Stimulated activated naive CD8-positive, alpha-beta T cell treated with anti-CD3 and anti-CD28 coated beads, Interleukin-15, Interleukin-2, amounts not matched to agents 100 ng/mL and 50 ng/mL, for 24 hours (primary cell): ENCODE data around the gene FRAT1.
"Not testable (repeated sequence)": the region's sequence is repeated elsewhere in the genome, so short reads cannot be mapped to it uniquely, and the experiment has no call there.

Source experiments
- H3K27ac Mint-ChIP-seq: one replicate; pipeline ENCODE4 v1.8.0; 2021; ENCODE audit warnings: mild to moderate bottlenecking, mixed read lengths
- H3K27me3 Mint-ChIP-seq: one replicate; pipeline ENCODE4 v1.8.0; 2021; ENCODE audit warnings: mixed read lengths
- H3K36me3 Mint-ChIP-seq: one replicate; pipeline ENCODE4 v1.8.0; 2021; ENCODE audit warnings: low read depth, mixed read lengths
- H3K4me1 Mint-ChIP-seq: one replicate; pipeline ENCODE4 v1.8.0; 2021; ENCODE audit warnings: low read depth, mixed read lengths
- H3K4me3 Mint-ChIP-seq: one replicate; pipeline ENCODE4 v1.8.0; 2021; ENCODE audit warnings: mild to moderate bottlenecking, mixed read lengths
- H3K9me3 Mint-ChIP-seq: one replicate; pipeline ENCODE4 v1.8.0; 2021; ENCODE audit warnings: mixed read lengths

FRAT1 gene, protein sequence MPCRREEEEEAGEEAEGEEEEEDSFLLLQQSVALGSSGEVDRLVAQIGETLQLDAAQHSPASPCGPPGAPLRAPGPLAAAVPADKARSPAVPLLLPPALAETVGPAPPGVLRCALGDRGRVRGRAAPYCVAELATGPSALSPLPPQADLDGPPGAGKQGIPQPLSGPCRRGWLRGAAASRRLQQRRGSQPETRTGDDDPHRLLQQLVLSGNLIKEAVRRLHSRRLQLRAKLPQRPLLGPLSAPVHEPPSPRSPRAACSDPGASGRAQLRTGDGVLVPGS

GRCh38 chr10:97318772-97319651 is at the start of gene FRAT1:
TSS of gene FRAT1 (plus strand) at chr10:97319271. CDS start at chr10:97319454, 183 bp downstream.
- no peaks in the 10 kb centered on the region for H3K36me3 Mint-ChIP-seq
- H3K27me3 Mint-ChIP-seq, result no peaks in the 10 kb centered on the region
- H3K4me3 Mint-ChIP-seq, result peak within 1 kb of the TSS; percentile 86
- H3K27ac Mint-ChIP-seq, result peak within 1 kb of the TSS; percentile 95
- no peaks in the 10 kb centered on the region for H3K9me3 Mint-ChIP-seq
- peaks cover 32% of the 10 kb centered on the region for H3K4me1 Mint-ChIP-seq

- no peak overlapping the region for H3K27ac Mint-ChIP-seq
- H3K27me3 Mint-ChIP-seq, result no peaks in the 10 kb centered on the region
- no peaks in the 10 kb centered on the region for H3K4me1 Mint-ChIP-seq
- no peaks in the 10 kb centered on the region for H3K9me3 Mint-ChIP-seq
- peaks cover 21% of the 10 kb centered on the region for H3K36me3 Mint-ChIP-seq
- H3K4me3 Mint-ChIP-seq, result no peak overlapping the region
Observed at GRCh38 chr10:97270523-97271154, 48.4 kb upstream of the FRAT1 start.

DNA sequence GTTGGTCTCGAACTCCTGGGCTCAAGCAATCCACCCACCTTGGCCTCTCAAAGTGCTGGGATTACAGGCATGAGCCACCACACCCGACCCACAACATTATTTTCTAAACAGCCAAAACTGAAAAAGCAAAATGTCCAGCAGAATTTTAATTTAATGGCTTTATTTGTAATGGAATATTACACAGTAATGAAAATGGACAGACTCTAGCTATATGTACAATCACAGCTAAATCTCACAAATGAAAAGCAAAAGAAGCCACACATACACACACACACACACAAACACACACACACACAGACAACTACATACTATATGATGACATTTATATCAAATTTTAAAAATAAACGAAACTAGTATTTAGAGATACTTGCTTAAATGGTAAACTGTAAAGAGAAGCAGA is 45.4 kb upstream of the FRAT1 start:
- peaks cover 2% of the 10 kb centered on the region for H3K4me1 Mint-ChIP-seq
- no peaks in the 10 kb centered on the region for H3K27me3 Mint-ChIP-seq
- H3K36me3 Mint-ChIP-seq, result no peaks in the 10 kb centered on the region
- no peak overlapping the region for H3K27ac Mint-ChIP-seq
- no peak overlapping the region for H3K4me3 Mint-ChIP-seq
- H3K9me3 Mint-ChIP-seq, result no peaks in the 10 kb centered on the region

GRCh38 chr10:97274828-97275227 is 44.2 kb upstream of the FRAT1 start:
- H3K4me1 Mint-ChIP-seq, result peaks cover 4% of the 10 kb centered on the region
- H3K27me3 Mint-ChIP-seq, result no peaks in the 10 kb centered on the region
- H3K9me3 Mint-ChIP-seq, result no peaks in the 10 kb centered on the region
- no peak overlapping the region for H3K27ac Mint-ChIP-seq
- H3K36me3 Mint-ChIP-seq, result no peaks in the 10 kb centered on the region
- H3K4me3 Mint-ChIP-seq, result no peak overlapping the region

DNA sequence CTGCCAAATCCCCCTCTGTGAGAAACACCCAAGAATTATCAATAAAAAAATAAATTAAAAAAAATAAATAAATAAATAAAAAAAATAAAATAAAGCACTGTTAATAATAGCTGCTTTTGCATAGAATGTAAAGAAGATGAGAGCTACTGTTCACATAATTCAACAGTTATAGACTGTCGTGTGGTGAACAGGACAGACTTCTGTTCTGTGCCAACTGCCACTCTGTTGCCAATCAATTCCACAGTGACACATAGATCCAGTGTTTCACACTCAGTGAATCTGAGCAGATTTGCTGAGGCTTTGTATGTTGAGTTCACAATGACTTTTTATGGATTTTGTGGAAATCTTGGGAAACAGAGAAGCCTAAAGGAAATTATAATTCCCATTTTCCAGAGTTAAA is 41.5 kb upstream of the FRAT1 start:
- no peaks in the 10 kb centered on the region for H3K9me3 Mint-ChIP-seq
- peaks cover 19% of the 10 kb centered on the region for H3K4me1 Mint-ChIP-seq
- no peak overlapping the region for H3K4me3 Mint-ChIP-seq
- no peaks in the 10 kb centered on the region for H3K27me3 Mint-ChIP-seq
- peaks cover 3% of the 10 kb centered on the region for H3K36me3 Mint-ChIP-seq
- H3K27ac Mint-ChIP-seq, result no peak overlapping the region

GRCh38 chr10:97278491-97278989 is 40.5 kb upstream of the FRAT1 start:
- no peaks in the 10 kb centered on the region for H3K27me3 Mint-ChIP-seq
- H3K27ac Mint-ChIP-seq, result no peak overlapping the region
- H3K9me3 Mint-ChIP-seq, result no peaks in the 10 kb centered on the region
- H3K36me3 Mint-ChIP-seq, result peaks cover 3% of the 10 kb centered on the region
- H3K4me1 Mint-ChIP-seq, result peaks cover 19% of the 10 kb centered on the region
- H3K4me3 Mint-ChIP-seq, result no peak overlapping the region

DNA sequence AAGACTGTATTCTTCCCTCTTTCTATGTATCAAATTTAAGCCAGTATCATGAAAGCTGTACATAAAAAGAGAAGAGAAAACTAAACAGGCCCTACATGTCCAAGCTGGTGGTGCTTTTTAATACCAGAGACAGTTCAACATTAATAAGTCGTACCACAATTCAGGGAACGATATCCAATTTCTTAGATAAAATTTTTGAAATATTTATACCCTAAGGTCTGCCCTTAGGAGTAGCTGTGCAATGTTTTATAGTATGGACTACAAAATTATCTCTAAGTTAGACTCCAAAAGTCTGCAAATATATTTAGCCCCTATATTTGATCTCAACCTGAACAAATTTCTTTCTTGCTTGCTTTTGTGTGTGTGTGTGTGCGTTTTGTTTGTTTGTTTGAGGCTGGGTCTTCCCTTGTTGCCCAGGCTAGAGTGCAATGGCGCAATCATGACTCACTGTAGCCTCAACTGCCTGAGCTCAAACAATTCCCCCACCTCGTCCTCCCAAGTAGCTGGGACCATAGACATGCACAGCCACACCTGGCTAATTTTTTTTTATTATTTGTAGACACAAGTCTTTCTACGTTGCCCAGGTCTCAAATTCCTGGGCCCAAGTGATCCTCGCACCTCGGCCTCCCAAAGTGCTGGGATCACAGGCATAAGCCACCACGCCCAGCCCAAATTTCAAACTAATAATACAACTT is 39.8 kb upstream of the FRAT1 start:
- Mint-ChIP-seq H3K27me3 (no peaks in the 10 kb centered on the region), H3K27ac (no peak overlapping the region), H3K36me3 (peaks cover 3% of the 10 kb centered on the region), H3K4me3 (no peak overlapping the region), H3K4me1 (peaks cover 19% of the 10 kb centered on the region), H3K9me3 (no peaks in the 10 kb centered on the region)

GRCh38 chr10:97280783-97281182 is 38.3 kb upstream of the FRAT1 start:
- H3K9me3 Mint-ChIP-seq, result no peaks in the 10 kb centered on the region
- H3K27me3 Mint-ChIP-seq, result no peaks in the 10 kb centered on the region
- no peak overlapping the region for H3K4me3 Mint-ChIP-seq
- peaks cover 5% of the 10 kb centered on the region for H3K36me3 Mint-ChIP-seq
- H3K27ac Mint-ChIP-seq, result peak overlapping the region; percentile 75
- H3K4me1 Mint-ChIP-seq, result peaks cover 19% of the 10 kb centered on the region

DNA sequence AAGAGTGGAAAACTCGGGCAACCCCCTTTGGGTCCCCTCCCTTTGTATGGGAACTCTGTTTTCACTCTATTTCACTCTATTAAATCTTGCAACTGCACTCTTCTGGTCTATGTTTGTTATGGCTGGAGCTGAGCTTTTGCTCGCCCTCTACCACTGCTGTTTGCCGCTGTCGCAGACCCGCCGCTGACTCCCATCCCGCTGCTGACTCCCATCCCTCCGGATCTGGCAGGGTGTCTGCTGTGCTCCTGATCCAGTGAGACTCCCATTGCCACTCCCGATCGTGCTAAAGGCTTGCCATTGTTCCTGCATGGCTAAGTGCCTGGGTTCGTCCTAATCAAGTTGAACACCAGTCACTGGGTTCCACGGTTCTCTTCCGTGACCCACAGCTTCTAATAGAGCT is 29.0 kb upstream of the FRAT1 start:
- H3K36me3 Mint-ChIP-seq, result peaks cover 26% of the 10 kb centered on the region
- not testable (repeated sequence) for H3K9me3 Mint-ChIP-seq, H3K4me3 Mint-ChIP-seq, H3K27me3 Mint-ChIP-seq, H3K27ac Mint-ChIP-seq
- peaks cover 25% of the 10 kb centered on the region for H3K4me1 Mint-ChIP-seq

DNA sequence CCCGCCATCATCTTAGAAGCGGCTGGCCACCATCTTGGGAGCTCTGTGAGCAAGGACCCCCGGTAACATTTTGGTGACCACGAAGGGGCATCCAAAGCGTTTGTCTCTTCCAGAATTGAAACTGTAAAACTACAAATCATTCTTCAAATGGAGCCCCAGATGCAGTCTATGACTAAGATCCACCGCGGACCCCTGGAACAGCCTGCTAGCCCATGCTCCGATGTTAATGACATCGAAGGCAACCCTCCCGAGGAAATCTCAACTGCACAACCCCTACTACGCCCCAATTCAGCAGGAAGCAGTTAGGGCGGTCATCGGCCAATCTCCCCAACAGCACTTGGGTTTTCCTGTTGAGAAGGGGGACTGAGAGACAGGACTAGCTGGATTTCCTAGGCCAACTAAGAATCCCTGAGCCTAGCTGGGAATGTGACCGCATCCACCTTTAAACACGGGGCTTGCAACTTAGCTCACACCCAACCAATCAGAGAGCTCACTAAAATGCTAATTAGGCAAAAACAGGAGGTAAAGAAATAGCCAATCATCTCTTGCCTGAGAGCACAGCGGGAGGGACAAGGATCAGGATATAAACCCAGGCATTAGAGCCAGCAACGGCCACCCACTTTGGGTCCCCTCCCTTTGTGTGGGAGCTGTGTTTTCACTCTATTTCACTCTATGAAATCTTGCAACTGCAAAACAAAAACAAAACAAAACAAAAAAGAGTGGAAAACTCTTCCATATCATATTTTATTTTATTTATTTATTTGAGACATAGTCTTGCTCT is 28.3 kb upstream of the FRAT1 start:
- H3K9me3 Mint-ChIP-seq, H3K4me3 Mint-ChIP-seq, H3K27ac Mint-ChIP-seq, H3K27me3 Mint-ChIP-seq: not testable (repeated sequence)
- H3K36me3 Mint-ChIP-seq, result peaks cover 24% of the 10 kb centered on the region
- H3K4me1 Mint-ChIP-seq, result peaks cover 25% of the 10 kb centered on the region

DNA sequence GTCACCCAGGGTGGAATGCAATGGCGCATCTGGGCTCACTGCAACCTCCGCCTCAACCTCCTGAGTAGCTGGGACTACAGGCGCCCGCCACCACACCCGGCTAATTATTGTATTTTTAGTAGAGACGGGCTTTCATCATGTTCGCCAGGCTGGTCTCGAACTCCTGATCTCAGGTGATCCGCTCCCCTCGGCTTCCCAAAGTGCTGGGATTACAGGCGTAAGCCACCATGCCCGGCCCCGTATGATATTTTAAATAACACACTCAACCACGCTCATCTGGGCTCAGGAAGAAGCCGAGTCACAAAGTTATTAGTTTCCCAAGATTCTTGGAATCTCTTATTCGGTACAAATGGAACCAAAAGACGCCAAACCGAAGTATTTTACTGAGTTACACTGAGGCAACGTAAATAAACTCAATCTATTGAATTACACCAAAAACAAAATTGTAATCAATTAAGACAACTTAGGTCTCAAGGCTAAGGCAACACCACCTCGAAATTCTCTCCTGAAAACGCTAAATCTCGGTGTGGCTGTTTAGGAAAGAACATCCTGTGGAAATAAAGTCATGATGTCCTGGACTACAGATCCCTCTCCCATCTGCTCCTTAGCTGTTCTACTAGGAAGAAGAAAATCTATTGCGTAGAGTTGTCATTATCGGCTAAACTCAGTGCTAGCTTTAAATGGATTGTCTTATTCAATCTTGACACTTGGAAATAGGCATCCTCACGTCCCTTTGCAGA is 27.5 kb upstream of the FRAT1 start:
- Mint-ChIP-seq H3K27ac (peak overlapping the region; percentile 91), H3K36me3 (peaks cover 22% of the 10 kb centered on the region), H3K9me3 (no peaks in the 10 kb centered on the region), H3K4me3 (peak overlapping the region; percentile 99), H3K27me3 (no peaks in the 10 kb centered on the region), H3K4me1 (peaks cover 25% of the 10 kb centered on the region)

GRCh38 chr10:97292097-97292861 is 26.8 kb upstream of the FRAT1 start, which contains the start of gene ARHGAP19:
TSS of gene ARHGAP19 (minus strand) at chr10:97292637. CDS start at chr10:97292627, 10 bp downstream.
- no peaks in the 10 kb centered on the region for H3K27me3 Mint-ChIP-seq
- peak within 1 kb of the TSS; percentile 99 for H3K4me3 Mint-ChIP-seq
- no peaks in the 10 kb centered on the region for H3K9me3 Mint-ChIP-seq
- peaks cover 25% of the 10 kb centered on the region for H3K4me1 Mint-ChIP-seq
- peaks cover 19% of the 10 kb centered on the region for H3K36me3 Mint-ChIP-seq
- peak within 1 kb of the TSS; percentile 91 for H3K27ac Mint-ChIP-seq

DNA sequence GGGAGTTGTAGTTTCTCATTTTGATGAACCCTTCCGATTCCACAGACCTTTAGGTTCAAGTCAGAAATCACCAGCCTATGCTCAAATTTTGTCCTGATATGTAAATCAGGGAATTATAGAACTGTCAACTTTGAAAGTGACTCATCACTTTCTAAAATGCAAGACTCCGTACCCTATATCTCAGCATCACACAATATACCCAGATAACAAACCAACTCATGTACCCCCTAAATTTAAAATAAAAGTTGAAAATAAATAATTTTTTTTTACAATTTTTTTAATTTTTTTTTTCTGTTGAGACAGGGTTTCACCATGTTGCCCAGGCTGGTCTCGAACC is 26.2 kb upstream of the FRAT1 start:
- Mint-ChIP-seq H3K4me3 (peak overlapping the region; percentile 99), H3K27ac (peak overlapping the region; percentile 91), H3K4me1 (peaks cover 25% of the 10 kb centered on the region), H3K9me3 (no peaks in the 10 kb centered on the region), H3K36me3 (peaks cover 17% of the 10 kb centered on the region), H3K27me3 (no peaks in the 10 kb centered on the region)
